Measurements from ENCODE around the gene UBE2E2. TPM values are rescaled to one million over a fixed set of nuclear protein-coding genes. Genes with fewer than 3 reads are reported as not detected.

Gene UBE2E2
- total RNA-seq, 2 donors from 2014 or later, result 23.2 to 34.5 TPM

DNA sequence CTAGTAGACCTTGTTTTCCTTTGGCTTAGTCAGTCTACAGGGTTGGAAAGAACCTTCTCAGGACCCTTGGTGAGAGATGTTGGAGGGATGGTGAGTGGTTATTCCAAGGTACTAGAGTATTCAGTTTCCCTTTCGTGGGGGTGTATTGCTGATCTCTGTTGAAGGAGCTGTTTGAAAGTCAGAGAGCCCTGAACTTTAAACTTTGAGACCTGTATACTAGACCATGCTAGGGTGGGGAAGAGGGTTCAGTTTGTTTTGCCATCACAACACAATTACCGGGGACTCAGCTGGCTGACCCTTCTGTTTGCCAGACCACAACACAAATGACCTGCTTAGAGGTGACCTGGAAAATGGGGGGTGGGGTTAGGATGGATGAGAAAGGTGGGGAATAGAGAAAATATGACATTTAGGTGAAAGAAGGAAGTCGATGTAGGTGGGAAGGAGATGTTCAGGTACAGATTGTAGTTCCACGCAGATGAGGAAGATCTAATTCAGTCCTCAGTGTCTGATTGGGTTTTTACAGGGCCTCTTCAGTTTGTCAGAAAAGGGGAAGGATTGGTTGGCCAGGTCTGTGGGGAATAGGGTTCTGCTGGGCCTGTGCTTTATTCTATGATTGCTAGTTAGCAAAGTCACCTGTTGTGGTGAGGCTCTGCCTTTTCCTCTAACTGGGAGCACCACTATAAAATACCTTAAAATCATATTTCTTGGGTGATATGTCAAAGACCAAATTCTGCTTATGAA is 6.8 kb downstream of the UBE2E2 start:
- peaks cover 13% of the 10 kb centered on the region for H3K4me1 Mint-ChIP-seq
- Histone ChIP-seq H3K27me3 (ENCODE audit: control insufficient read depth, insufficient read depth, low read length, poor library complexity, severe bottlenecking) (no peaks in the 10 kb centered on the region), H3K4me3 (ENCODE audit: low read length) (no peak overlapping the region), H3K36me3 (ENCODE audit: control insufficient read depth, insufficient read depth, low read length) (no peaks in the 10 kb centered on the region), H3K27ac (ENCODE audit: low read depth, low read length) (no peak overlapping the region), H3K9me3 (ENCODE audit: control insufficient read depth, low read length) (no peaks in the 10 kb centered on the region), H3K9ac (ENCODE audit: extremely low read depth, low read length, poor library complexity, severe bottlenecking) (no peak overlapping the region), H3K4me1 (ENCODE audit: control insufficient read depth, insufficient read depth, low read length) (peaks cover 3% of the 10 kb centered on the region)
- no peaks in the 10 kb centered on the region for H3K27me3 Mint-ChIP-seq (ENCODE audit: insufficient read depth)
- no peak overlapping the region for H3K27ac Mint-ChIP-seq
- 78 to 82% methylated on average over 3 to 4 of the region's 4 CpGs for WGBS, 2 experiments (ENCODE audit: insufficient coverage in 1 of 2, insufficient read length in 1 of 2)
- TF ChIP-seq, protein P1, sequence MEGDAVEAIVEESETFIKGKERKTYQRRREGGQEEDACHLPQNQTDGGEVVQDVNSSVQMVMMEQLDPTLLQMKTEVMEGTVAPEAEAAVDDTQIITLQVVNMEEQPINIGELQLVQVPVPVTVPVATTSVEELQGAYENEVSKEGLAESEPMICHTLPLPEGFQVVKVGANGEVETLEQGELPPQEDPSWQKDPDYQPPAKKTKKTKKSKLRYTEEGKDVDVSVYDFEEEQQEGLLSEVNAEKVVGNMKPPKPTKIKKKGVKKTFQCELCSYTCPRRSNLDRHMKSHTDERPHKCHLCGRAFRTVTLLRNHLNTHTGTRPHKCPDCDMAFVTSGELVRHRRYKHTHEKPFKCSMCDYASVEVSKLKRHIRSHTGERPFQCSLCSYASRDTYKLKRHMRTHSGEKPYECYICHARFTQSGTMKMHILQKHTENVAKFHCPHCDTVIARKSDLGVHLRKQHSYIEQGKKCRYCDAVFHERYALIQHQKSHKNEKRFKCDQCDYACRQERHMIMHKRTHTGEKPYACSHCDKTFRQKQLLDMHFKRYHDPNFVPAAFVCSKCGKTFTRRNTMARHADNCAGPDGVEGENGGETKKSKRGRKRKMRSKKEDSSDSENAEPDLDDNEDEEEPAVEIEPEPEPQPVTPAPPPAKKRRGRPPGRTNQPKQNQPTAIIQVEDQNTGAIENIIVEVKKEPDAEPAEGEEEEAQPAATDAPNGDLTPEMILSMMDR (conservative IDR thresholded peaks at IDR 0.05), result no peak
- no peaks in the 10 kb centered on the region for H3K36me3 Mint-ChIP-seq (ENCODE audit: low read depth)
- H3K4me3 Mint-ChIP-seq, result no peak overlapping the region
- no peaks in the 10 kb centered on the region for H3K9me3 Mint-ChIP-seq
- DNase-seq, result no peak

DNA sequence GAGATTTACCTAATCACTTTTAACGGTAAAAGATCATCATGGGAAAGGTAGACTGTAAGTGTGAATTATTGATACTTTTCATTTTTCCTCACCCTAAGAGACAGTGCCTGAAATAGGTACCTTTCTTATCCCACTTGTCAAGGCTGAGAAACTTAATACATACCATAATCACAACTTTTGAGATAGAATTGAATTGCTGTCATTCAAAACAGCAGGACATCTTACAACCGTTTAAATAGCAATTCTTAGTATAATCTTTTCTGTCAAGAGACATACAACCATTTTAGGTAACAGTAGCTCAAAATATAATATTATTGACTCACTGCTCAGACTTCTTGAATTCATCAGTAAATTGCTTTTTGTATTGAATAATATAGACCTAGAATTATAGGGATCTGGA is 10.7 kb downstream of the UBE2E2 start:
- H3K4me1 ChIP-seq (ENCODE audit: control insufficient read depth, insufficient read depth, low read length), result peaks cover 1% of the 10 kb centered on the region
- no peak overlapping the region for H3K27ac ChIP-seq (ENCODE audit: low read depth, low read length)
- peaks cover 5% of the 10 kb centered on the region for H3K4me1 Mint-ChIP-seq
- no peak overlapping the region for H3K9ac ChIP-seq (ENCODE audit: extremely low read depth, low read length, poor library complexity, severe bottlenecking)
- no peaks in the 10 kb centered on the region for H3K36me3 ChIP-seq (ENCODE audit: control insufficient read depth, insufficient read depth, low read length)
- H3K9me3 ChIP-seq (ENCODE audit: control insufficient read depth, low read length), result no peaks in the 10 kb centered on the region
- WGBS, 2 experiments (ENCODE audit: insufficient coverage in 1 of 2, insufficient read length in 1 of 2), result 44 to 47% methylated on average over 1 of the region's 2 CpGs
- no peaks in the 10 kb centered on the region for H3K27me3 ChIP-seq (ENCODE audit: control insufficient read depth, insufficient read depth, low read length, poor library complexity, severe bottlenecking)
- no peak overlapping the region for H3K4me3 Mint-ChIP-seq
- no peaks in the 10 kb centered on the region for H3K27me3 Mint-ChIP-seq (ENCODE audit: insufficient read depth)
- no peaks in the 10 kb centered on the region for H3K36me3 Mint-ChIP-seq (ENCODE audit: low read depth)
- H3K9me3 Mint-ChIP-seq, result no peaks in the 10 kb centered on the region
- TF ChIP-seq, protein P1 (conservative IDR thresholded peaks at IDR 0.05), result no peak
- no peak overlapping the region for H3K4me3 ChIP-seq (ENCODE audit: low read length)
- DNase-seq, result no peak
- H3K27ac Mint-ChIP-seq, result no peak overlapping the region

DNA sequence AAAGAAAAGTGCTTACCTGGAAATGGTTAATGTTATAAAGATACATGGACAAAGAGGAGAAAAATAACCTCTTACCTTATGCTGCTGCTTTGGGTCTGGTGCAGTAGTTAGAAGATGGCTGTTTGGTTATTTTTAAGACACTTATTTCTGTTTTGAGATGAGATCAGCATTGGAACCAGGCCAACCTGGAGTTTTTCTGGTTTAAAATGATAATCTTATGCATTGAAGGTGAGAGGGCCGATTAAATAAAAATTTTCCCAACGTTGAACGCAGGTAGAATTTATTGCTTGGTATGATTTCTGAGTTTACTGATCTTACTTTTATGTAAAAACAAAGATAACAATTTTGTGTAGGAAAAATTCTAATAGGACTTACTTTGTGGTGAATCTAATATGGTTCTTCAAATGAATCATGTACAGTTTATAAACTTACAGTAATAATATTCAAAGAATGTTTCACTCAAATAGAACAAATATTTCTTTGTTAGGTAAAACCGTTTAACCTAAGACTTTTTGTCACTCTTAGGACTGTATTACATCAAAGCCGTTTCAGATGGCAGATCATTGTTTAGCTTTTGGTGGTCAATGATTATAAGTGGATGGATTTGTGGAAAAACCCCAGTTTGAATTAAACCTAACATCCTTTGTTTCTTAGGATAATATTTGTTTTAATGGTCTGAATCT is 14.9 kb downstream of the UBE2E2 start:
- TF ChIP-seq, protein P1 (conservative IDR thresholded peaks at IDR 0.05), result no peak
- no peak overlapping the region for H3K4me3 Mint-ChIP-seq
- no peaks in the 10 kb centered on the region for H3K36me3 Mint-ChIP-seq (ENCODE audit: low read depth)
- no peaks in the 10 kb centered on the region for H3K27me3 ChIP-seq (ENCODE audit: control insufficient read depth, insufficient read depth, low read length, poor library complexity, severe bottlenecking)
- no peak for DNase-seq
- H3K9me3 ChIP-seq (ENCODE audit: control insufficient read depth, low read length), result no peaks in the 10 kb centered on the region
- H3K27ac Mint-ChIP-seq, result no peak overlapping the region
- peaks cover 7% of the 10 kb centered on the region for H3K4me1 ChIP-seq (ENCODE audit: control insufficient read depth, insufficient read depth, low read length)
- H3K9ac ChIP-seq (ENCODE audit: extremely low read depth, low read length, poor library complexity, severe bottlenecking), result no peak overlapping the region
- no peak overlapping the region for H3K27ac ChIP-seq (ENCODE audit: low read depth, low read length)
- H3K36me3 ChIP-seq (ENCODE audit: control insufficient read depth, insufficient read depth, low read length), result no peaks in the 10 kb centered on the region
- no peak overlapping the region for H3K4me3 ChIP-seq (ENCODE audit: low read length)
- 84 to 94% methylated on average over 3 to 5 of the region's 5 CpGs for WGBS, 2 experiments (ENCODE audit: insufficient coverage in 1 of 2, insufficient read length in 1 of 2)
- peaks cover 15% of the 10 kb centered on the region for H3K4me1 Mint-ChIP-seq
- no peaks in the 10 kb centered on the region for H3K9me3 Mint-ChIP-seq
- H3K27me3 Mint-ChIP-seq (ENCODE audit: insufficient read depth), result no peaks in the 10 kb centered on the region
